ENCODE results near the gene POLR2A. TPM values are rescaled to one million over a fixed set of nuclear protein-coding genes. Genes with fewer than 3 reads are reported as not detected.

The POLR2A gene
- total and polyA plus RNA-seq, 2 of the 13 experiments (the other 11 are each of a cell fraction or from before 2014, with no cell fraction given): 17.8 to 18.3 TPM

- no peak for TF ChIP-seq ZBTB40 (IDR thresholded peaks at IDR 0.05)
- TF ChIP-seq ZBTB40 (CRISPR knock-in tag; IDR thresholded peaks at IDR 0.05): no peak
- TF ChIP-seq, protein P1, sequence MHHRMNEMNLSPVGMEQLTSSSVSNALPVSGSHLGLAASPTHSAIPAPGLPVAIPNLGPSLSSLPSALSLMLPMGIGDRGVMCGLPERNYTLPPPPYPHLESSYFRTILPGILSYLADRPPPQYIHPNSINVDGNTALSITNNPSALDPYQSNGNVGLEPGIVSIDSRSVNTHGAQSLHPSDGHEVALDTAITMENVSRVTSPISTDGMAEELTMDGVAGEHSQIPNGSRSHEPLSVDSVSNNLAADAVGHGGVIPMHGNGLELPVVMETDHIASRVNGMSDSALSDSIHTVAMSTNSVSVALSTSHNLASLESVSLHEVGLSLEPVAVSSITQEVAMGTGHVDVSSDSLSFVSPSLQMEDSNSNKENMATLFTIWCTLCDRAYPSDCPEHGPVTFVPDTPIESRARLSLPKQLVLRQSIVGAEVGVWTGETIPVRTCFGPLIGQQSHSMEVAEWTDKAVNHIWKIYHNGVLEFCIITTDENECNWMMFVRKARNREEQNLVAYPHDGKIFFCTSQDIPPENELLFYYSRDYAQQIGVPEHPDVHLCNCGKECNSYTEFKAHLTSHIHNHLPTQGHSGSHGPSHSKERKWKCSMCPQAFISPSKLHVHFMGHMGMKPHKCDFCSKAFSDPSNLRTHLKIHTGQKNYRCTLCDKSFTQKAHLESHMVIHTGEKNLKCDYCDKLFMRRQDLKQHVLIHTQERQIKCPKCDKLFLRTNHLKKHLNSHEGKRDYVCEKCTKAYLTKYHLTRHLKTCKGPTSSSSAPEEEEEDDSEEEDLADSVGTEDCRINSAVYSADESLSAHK (CRISPR knock-in tag; IDR thresholded peaks at IDR 0.05; ENCODE audit: borderline replicate concordance): peak; percentile 94
- no peak for TF ChIP-seq ADNP (CRISPR knock-in tag; IDR thresholded peaks at IDR 0.05)
- TF ChIP-seq ZNF10 (CRISPR knock-in tag; IDR thresholded peaks at IDR 0.05; ENCODE audit: borderline replicate concordance, low read depth): no peak
- peak; percentile 84; the same call in 1 of the 2 replicates for TF ChIP-seq ZFP37 (CRISPR knock-in tag; IDR thresholded peaks at IDR 0.05; ENCODE audit: borderline replicate concordance)
- TF ChIP-seq ZNF749 (CRISPR knock-in tag; IDR thresholded peaks at IDR 0.05; ENCODE audit: borderline replicate concordance): peak; percentile 27; the same call in 1 of the 2 replicates
- TF ChIP-seq ZNF180 (CRISPR knock-in tag; IDR thresholded peaks at IDR 0.05; ENCODE audit: borderline replicate concordance, low read depth): no peak
- TF ChIP-seq GTF3A (CRISPR knock-in tag; conservative IDR thresholded peaks at IDR 0.05): peak; percentile 62; the same call in 1 of the 2 replicates
- no peak for TF ChIP-seq ZNF234 (CRISPR knock-in tag; conservative IDR thresholded peaks at IDR 0.05)
- TF ChIP-seq SP5 (CRISPR knock-in tag; IDR thresholded peaks at IDR 0.05; ENCODE audit: borderline replicate concordance, low read depth): peak; percentile 93
- peak; percentile 81; the same call in 1 of the 2 replicates for TF ChIP-seq RFXAP (CRISPR knock-in tag; IDR thresholded peaks at IDR 0.05; ENCODE audit: borderline replicate concordance)
- TF ChIP-seq, protein P2, sequence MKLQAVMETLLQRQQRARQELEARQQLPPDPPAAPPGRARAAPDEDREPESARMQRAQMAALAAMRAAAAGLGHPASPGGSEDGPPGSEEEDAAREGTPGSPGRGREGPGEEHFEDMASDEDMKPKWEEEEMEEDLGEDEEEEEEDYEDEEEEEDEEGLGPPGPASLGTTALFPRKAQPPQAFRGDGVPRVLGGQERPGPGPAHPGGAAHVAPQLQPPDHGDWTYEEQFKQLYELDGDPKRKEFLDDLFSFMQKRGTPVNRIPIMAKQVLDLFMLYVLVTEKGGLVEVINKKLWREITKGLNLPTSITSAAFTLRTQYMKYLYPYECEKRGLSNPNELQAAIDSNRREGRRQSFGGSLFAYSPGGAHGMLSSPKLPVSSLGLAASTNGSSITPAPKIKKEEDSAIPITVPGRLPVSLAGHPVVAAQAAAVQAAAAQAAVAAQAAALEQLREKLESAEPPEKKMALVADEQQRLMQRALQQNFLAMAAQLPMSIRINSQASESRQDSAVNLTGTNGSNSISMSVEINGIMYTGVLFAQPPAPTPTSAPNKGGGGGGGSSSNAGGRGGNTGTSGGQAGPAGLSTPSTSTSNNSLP (IDR thresholded peaks at IDR 0.05; ENCODE audit: low read depth, low read length): peak; percentile 34; the same call in 1 of the 2 replicates
- no peak; the same call in none of the 2 replicates for TF ChIP-seq NR2F6 (IDR thresholded peaks at IDR 0.05)
- TF ChIP-seq NR2F6 (CRISPR knock-in tag; IDR thresholded peaks at IDR 0.05): peak; percentile 60
- TF ChIP-seq ZNF263 (CRISPR knock-in tag; IDR thresholded peaks at IDR 0.05): peak; percentile 96
Measured at GRCh38 chr17:7484067-7484918, at the start of gene POLR2A (continued).

Measured in HepG2 (cell line).